Osteocyte (in vitro differentiated cells): ENCODE results near the gene STX1A. TPM values are rescaled to one million over a fixed set of nuclear protein-coding genes. Genes with fewer than 3 reads are reported as not detected.
A peak's percentile ranks its signal among the peaks of the same experiment; 100 is the strongest.

Experiments used
- DNase-seq: peaks from one replicate; pipeline ENCODE4 v3.0.0; 2021; ENCODE audit warnings: mixed read lengths; ENCODE audit not compliant: unreplicated experiment; ENCODE audit errors: extremely low spot score
- H3K27ac Mint-ChIP-seq: one replicate; pipeline ENCODE4 v1.8.0; 2021; ENCODE audit warnings: mild to moderate bottlenecking, mixed read lengths; ENCODE audit not compliant: unreplicated experiment
- H3K27me3 Mint-ChIP-seq: one replicate; pipeline ENCODE4 v1.8.0; 2021; ENCODE audit warnings: mixed read lengths; ENCODE audit not compliant: unreplicated experiment
- H3K36me3 Mint-ChIP-seq: one replicate; pipeline ENCODE4 v1.8.0; 2021; ENCODE audit warnings: mixed read lengths; ENCODE audit not compliant: unreplicated experiment
- H3K4me1 Mint-ChIP-seq: one replicate; pipeline ENCODE4 v1.8.0; 2021; ENCODE audit warnings: mixed read lengths; ENCODE audit not compliant: unreplicated experiment
- H3K4me3 Mint-ChIP-seq: one replicate; pipeline ENCODE4 v1.8.0; 2021; ENCODE audit warnings: mild to moderate bottlenecking, moderate library complexity, mixed read lengths; ENCODE audit not compliant: unreplicated experiment
- H3K9me3 Mint-ChIP-seq: one replicate; pipeline ENCODE4 v1.8.0; 2021; ENCODE audit warnings: mixed read lengths; ENCODE audit not compliant: unreplicated experiment
- CTCF ChIP-seq: fragments of 200-600 bp; sonication (generic); IDR thresholded peaks from 2 replicates; pipeline ENCODE4 v1.5.0; 2021; ENCODE audit warnings: antibody characterized with exemption, mild to moderate bottlenecking, moderate library complexity
- total RNA-seq: library from RNA; stranded (reverse); gene quantifications from 2 replicates; pipeline ENCODE4 v1.2.1, GENCODE V29; 2021

Gene STX1A
- total RNA-seq, 1 donor from 2014 or later, result 24.0 TPM

DNA sequence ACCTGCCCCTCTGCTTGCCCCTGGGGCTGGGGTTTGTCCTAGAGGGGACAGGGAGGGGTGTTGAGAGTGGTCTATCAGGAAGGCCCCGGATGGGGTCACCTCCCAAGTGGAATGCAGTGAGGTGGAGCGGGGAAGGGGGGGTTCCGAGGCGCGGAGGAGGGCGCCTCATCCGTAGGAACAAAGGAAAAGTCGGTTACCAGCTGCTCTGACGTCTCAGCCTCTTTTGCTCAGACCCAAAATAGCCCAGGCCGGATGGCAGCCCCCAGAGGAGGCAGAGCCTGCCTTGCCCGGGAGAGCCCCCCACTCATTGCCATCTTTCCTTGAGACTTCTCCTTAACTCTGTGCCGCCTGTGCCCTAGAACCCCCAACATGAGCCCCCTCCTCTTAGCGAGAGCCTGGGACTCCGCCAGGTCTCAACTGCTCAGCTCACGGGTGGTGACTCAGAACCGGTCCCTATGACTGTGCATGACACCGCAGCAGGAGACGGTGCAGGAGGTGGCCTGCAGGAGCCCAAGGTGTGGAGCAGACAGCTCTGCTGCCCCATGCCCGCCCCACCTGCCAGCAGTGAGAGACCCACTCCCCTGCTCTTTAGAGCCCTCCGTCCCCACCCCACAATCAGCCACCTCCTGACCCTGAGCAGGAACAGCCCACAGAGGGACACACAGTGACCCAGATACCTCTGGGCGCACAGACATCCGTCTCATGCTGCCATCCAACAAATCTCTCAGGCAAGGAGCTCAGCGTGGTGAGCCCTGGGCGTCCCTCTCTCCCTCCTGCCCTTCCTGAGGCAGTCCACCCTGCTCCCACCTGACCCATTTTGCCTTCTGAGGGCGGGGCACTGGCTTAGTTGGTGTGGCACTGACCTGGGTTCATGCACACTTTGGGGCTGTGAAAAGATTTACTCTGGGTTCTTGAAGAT is 13.1 kb downstream of the STX1A start:
- TF ChIP-seq CTCF, result no peak
- peak overlapping the region; percentile 38 for H3K4me3 Mint-ChIP-seq
- peaks cover 13% of the 10 kb centered on the region for H3K36me3 Mint-ChIP-seq
- H3K27me3 Mint-ChIP-seq, result no peaks in the 10 kb centered on the region
- peaks cover 40% of the 10 kb centered on the region for H3K4me1 Mint-ChIP-seq
- no peaks in the 10 kb centered on the region for H3K9me3 Mint-ChIP-seq
- peak overlapping the region; percentile 72 for H3K27ac Mint-ChIP-seq
- DNase-seq, result no peak

- H3K36me3 Mint-ChIP-seq, result peaks cover 13% of the 10 kb centered on the region
- H3K27me3 Mint-ChIP-seq, result no peaks in the 10 kb centered on the region
- H3K4me3 Mint-ChIP-seq, result peak overlapping the region; percentile 42
- no peaks in the 10 kb centered on the region for H3K9me3 Mint-ChIP-seq
- no peak for DNase-seq
- no peak for TF ChIP-seq CTCF
- peaks cover 40% of the 10 kb centered on the region for H3K4me1 Mint-ChIP-seq
- H3K27ac Mint-ChIP-seq, result peak overlapping the region; percentile 72
These were observed 13.9 kb downstream of the STX1A start for GRCh38 chr7:73705551-73705920.

DNA sequence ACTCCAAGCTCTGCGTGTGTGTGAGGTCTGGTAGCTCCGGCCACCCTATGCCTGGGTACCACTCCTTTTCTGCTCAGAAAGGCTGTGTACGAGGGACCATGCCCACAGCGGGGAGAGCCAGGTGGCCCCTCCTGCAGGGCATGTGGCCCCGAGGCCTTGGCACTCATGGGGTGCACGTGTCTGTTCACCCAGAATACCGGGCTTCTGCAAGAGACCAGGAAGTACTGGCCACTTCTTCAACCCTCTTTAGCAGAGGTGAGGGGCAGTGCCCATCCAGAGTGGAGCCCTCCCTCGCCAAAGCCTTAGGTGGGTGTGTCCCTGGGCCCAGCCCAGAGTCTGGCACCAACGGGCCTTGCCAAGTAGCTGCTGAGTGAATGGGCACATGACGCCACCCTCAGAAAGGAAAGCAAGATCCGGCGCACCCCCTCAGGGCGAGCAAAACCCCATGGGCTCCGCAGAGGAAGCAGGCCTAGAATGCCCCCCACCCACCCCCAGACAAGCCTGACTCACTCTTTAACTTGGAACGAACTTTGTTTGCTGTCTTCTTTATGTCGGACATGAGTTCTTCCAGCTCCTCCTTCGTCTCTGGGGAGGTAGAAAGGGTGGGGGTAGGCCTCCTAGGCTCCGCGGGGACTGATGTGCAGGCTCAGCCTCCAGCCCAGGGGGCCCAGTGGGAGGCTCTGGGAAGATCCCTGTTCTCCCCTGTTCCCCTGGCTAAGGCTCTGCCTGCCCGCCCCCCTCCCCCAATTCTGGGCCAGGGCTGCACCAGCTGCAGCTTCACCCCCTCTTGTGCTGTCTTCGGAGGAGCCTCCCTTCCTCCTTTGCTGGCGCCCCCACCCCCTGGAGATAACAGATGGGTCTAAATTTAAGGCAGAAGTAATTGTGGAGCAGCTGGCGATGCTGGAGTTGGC is 14.6 kb downstream of the STX1A start:
- H3K36me3 Mint-ChIP-seq, result peaks cover 13% of the 10 kb centered on the region
- H3K9me3 Mint-ChIP-seq, result no peaks in the 10 kb centered on the region
- peak; percentile 90 for DNase-seq
- H3K27me3 Mint-ChIP-seq, result no peaks in the 10 kb centered on the region
- peak overlapping the region; percentile 72 for H3K27ac Mint-ChIP-seq
- peak overlapping the region; percentile 42 for H3K4me3 Mint-ChIP-seq
- H3K4me1 Mint-ChIP-seq, result peaks cover 40% of the 10 kb centered on the region
- TF ChIP-seq CTCF, result no peak

- Mint-ChIP-seq H3K36me3 (peaks cover 13% of the 10 kb centered on the region), H3K27me3 (no peaks in the 10 kb centered on the region), H3K9me3 (no peaks in the 10 kb centered on the region), H3K27ac (no peak overlapping the region), H3K4me1 (peaks cover 37% of the 10 kb centered on the region), H3K4me3 (no peak overlapping the region)
- no peak for DNase-seq
- TF ChIP-seq CTCF, result no peak
These were observed 15.5 kb downstream of the STX1A start for GRCh38 chr7:73703757-73704639.
